AG09319 (cell line): Measurements from ENCODE around the gene IMPG1.

Experiments
- DNase-seq: peaks from one replicate; pipeline ENCODE4 v3.0.0-alpha.2; 2010; ENCODE audit warnings: low read depth; ENCODE audit errors: extremely low read depth
- TF ChIP-seq, protein P1 (sequence below): IDR thresholded peaks from 2 replicates; pipeline ENCODE4 v1.5.1; 2011; ENCODE audit warnings: low read depth, mild to moderate bottlenecking, inconsistent platforms, low read length, moderate library complexity

Gene IMPG1

DNA sequence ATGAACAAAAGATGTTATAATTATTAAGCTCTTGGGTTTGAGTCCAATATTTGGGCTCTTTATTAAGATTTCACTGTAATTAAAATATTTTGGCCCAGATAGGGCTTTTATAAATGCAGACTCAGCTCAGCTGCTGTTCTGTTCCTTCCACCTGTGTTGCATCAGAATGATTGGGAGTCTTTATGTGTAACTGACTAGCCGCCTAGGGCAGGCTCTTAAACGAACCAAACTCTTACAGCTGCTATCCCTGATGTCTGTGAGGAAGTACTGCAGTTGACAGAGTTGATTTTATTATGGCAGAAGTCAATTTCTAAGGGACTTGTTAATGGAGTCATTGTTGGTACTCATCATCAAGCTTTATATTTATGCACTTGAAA is 178.7 kb downstream of the IMPG1 start:
- TF ChIP-seq, protein P1, sequence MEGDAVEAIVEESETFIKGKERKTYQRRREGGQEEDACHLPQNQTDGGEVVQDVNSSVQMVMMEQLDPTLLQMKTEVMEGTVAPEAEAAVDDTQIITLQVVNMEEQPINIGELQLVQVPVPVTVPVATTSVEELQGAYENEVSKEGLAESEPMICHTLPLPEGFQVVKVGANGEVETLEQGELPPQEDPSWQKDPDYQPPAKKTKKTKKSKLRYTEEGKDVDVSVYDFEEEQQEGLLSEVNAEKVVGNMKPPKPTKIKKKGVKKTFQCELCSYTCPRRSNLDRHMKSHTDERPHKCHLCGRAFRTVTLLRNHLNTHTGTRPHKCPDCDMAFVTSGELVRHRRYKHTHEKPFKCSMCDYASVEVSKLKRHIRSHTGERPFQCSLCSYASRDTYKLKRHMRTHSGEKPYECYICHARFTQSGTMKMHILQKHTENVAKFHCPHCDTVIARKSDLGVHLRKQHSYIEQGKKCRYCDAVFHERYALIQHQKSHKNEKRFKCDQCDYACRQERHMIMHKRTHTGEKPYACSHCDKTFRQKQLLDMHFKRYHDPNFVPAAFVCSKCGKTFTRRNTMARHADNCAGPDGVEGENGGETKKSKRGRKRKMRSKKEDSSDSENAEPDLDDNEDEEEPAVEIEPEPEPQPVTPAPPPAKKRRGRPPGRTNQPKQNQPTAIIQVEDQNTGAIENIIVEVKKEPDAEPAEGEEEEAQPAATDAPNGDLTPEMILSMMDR = no peak
- no peak for DNase-seq

DNA sequence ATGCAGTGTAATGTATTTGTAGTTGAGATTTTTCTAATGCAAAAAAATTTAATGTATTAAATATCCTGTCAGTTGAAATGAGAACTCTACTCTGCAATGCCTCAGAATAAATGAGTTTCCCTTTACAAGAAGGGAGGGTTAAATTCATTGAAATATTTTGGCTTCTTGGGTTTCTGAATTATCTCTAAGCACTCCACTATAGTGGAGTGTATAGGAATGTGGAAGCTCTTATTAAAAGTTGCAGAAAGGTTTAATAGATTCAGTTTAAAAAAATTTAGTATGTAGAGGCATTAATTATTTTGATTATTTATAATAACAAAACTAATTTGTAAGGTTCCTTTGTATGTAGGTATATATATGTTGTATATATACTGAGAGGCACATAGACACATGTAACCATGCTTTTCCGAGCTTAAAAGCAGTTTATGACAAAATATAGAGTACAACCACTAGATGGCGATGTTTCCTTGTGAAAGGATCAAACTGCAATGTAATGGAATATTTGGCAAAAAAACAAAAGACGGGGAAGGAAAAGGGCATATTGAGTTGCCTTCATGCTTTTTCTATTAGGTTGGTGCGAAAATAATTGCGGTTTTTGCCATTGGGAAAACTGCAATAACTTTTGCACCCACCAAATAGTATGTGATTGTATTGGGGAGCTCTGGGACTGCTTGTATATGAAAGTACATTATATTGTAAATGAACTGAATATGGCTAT is 179.2 kb downstream of the IMPG1 start:
- DNase-seq = peak; percentile 54
- TF ChIP-seq, protein P1 = peak; percentile 59

DNA sequence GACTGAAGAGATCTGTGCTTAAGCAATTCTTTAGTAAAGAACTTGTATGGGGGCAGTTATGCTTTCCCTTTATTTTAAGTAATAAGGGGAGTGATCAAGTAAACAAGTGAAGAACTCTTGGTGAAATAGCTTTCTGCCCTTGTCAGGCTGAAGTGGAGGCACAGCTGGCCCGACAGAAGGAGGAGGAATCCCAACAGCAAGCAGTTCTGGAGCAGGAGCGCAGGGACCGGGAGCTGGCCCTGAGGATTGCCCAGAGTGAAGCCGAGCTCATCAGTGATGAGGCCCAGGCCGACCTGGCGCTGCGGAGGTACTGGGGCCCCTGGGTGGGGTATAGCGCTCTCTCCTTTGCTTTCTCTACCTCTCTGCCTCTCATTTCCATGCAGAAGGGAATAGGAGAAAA is 180.1 kb downstream of the IMPG1 start:
- TF ChIP-seq, protein P1 = no peak
- no peak for DNase-seq

DNA sequence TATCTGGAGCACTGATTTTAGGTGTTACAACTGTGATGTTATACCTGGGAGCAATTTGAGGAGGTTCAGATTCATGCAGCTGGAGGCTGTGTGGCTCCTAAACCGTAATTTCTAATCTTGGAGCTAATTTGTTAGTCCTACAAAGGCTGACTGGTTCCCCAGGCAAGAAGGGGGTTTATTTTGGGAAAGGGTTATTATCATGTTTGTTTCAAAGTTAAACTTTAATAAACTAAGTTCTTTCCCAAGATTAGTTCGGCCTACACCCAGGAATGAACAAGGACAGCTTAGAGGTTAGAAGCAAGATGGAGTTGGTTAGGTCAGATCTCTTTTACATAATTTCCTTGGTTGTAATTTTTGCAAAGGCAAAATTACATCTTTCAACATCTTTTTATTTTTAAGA is 187.6 kb downstream of the IMPG1 start:
- TF ChIP-seq, protein P1 = no peak
- DNase-seq = no peak

DNA sequence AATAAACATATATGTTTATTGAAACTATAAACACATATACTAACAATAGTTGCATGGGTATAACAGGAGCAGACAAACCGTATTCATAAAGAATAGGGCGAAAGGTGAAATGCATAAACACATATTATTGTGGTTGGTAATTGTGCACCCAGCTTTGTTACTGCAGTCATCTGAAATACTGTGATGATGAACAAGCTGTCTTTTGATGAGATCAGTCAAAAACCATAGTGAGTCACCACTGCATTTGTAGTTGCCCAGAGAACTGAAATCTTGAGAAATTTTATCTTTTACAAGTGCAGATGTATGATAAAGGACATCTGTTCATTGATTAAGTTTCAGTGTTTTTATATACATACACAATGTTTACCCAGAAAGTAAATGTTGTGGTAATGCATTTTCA is 189.7 kb downstream of the IMPG1 start:
- TF ChIP-seq, protein P1 = no peak
- peak; percentile 3 for DNase-seq

DNA sequence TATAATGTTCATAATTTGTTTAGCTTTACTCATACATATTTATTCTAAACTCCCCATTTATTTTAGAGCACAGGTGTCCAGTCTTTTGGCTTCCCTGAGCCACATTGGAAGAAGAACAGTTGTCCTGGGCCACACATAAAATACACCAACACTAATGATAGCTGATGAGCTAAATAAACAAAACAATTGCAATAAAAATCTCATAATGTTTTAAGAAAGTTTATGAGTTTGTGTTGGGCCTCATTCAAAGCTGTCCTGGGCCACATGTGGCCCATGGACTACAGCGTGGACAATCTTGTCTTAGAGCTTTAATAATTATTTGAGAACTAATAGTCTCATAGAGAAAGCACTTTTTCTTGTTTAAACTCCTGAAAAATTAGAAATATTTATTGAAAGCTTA is 192.2 kb downstream of the IMPG1 start:
- DNase-seq = no peak
- TF ChIP-seq, protein P1 = no peak

DNA sequence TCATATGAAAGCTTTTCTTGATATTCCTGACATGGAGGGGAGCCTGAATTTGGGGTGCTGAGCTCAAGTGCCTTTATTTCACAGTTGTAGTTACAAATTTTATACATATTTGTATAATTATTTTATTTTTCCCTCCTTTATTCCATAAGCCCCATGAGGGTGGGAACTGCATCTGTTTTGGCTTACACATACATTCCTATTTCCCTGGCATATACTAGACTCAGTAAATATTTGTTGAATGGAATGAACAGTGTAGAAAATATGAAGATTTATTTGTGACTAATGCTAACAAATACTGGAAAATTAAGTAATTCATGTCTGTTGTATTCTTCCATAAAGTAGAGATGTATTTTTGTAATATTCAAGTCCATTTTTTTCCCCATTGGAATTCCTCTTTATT is 196.3 kb downstream of the IMPG1 start:
- DNase-seq = no peak
- TF ChIP-seq, protein P1 = no peak
